Omental fat pad (tissue), 4 donors: ENCODE measurements around the gene PNO1. TPM values are rescaled to one million over a fixed set of nuclear protein-coding genes. Genes with fewer than 3 reads are reported as not detected.

Experiments used
- ATAC-seq: fragments of 150-250 bp; one replicate; pipeline ENCODE4 v1.9.1; 2016; ENCODE audit warnings: mild to moderate bottlenecking, moderate library complexity; ENCODE audit not compliant: low FRiP score
- DNase-seq: peaks from one replicate; pipeline ENCODE4 v3.0.0-alpha.2; 2019; ENCODE audit warnings: low spot score
- CTCF ChIP-seq, 3 donors: fragments of 450-650 bp; IDR thresholded peaks; one replicate each; pipeline ENCODE4 v1.5.1; 2016 to 2017; ENCODE audit warnings: antibody characterized with exemption in 3 of 3, mild to moderate bottlenecking in 3 of 3, moderate library complexity in 2 of 3
- total RNA-seq, 4 donors: library from RNA; depleted of rRNA; stranded (reverse); fragments of >200 nt; gene quantifications; one replicate each; pipeline ENCODE4 v1.1.0, GENCODE V29; 2016

Gene PNO1
- total RNA-seq, 4 donors from 2014 or later: 13.4 to 65.9 (median 21.9) TPM

- no peak for ATAC-seq
- no peak for DNase-seq
- no peak for TF ChIP-seq CTCF (IDR thresholded peaks at IDR 0.05)
These were observed 42.6 kb downstream of the PNO1 start for GRCh38 chr2:68200157-68200787.

- ATAC-seq (no peak), DNase-seq (no peak)
- TF ChIP-seq CTCF (IDR thresholded peaks at IDR 0.05): no peak
These were observed 45.9 kb downstream of the PNO1 start for GRCh38 chr2:68203587-68203986.

GRCh38 chr2:68206793-68207192 lies 49.1 kb downstream of the PNO1 start:
- TF ChIP-seq CTCF (IDR thresholded peaks at IDR 0.05): no peak
- no peak for DNase-seq
- ATAC-seq: no peak

- no peak for TF ChIP-seq CTCF (IDR thresholded peaks at IDR 0.05)
- no peak for DNase-seq
- no peak for ATAC-seq
These were observed 56.7 kb downstream of the PNO1 start for GRCh38 chr2:68214381-68214780.

GRCh38 chr2:68216454-68217310 lies 59.0 kb downstream of the PNO1 start:
- ATAC-seq: peak; percentile 32
- DNase-seq: no peak

GRCh38 chr2:68217729-68218128 lies 60.0 kb downstream of the PNO1 start:
- ATAC-seq: no peak
- DNase-seq: no peak
- no peak for TF ChIP-seq CTCF (IDR thresholded peaks at IDR 0.05)

More at GRCh38 chr2:68216454-68217310, 59.0 kb downstream of the PNO1 start:
- no peak for TF ChIP-seq CTCF (IDR thresholded peaks at IDR 0.05)
